ENCODE results near the gene LMOD1. TPM values are rescaled to one million over a fixed set of nuclear protein-coding genes. Genes with fewer than 3 reads are reported as not detected.

The LMOD1 gene
- total and polyA plus RNA-seq, 2 donors (not counting 1 experiment from before 2014, with no cell fraction given): not detected

DNA sequence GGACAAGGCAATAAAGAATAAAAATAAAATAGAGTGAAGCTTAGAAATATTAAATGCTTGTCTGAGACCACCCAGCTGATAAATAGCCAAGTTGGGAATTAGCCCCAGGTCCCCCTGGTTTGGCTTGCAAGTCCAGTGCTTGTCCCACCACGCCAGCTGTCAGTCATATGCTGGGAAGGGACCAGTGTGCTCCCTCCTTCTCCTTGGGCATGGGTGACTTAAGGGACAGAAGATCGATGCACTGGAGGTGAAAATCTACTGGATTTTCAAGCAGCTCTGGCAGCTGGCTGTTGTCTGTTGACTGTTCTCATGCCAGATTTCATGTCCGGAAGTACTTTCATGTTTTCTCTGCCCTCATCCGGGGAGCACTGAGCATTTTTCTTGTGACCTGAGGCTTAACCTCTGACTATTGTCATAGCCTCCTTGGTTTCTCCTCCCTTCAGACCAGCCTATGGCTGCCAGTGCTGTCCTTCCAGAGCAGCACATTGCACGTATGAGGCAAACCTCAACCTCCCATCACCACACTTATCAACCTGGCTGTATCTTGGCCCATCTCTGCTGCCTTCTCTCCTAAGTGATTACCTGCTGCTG is 12.4 kb downstream of the LMOD1 start:
- no peak overlapping the region for H3K27ac Mint-ChIP-seq

DNA sequence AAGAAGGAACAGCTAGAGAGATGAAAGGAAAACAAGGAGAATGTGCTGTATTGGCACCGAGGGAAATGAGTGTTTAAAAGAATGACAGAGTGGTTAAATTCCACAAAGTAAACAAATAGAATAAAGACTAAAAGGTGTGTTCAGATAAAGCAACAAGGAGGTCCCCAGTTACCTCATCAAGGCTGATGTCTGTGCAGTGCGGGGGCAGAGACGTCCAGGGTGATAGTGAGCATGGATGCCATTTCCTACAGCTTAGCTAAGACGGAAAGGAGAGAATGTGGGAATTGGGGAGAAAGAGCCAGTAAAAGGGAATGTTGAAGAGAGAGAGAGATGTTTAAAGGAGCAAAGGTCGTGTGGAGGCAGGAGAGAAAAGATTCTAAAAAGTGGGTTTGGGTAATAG is 15.5 kb downstream of the LMOD1 start:
- ATAC-seq (ENCODE audit: low read depth) (no peak), DNase-seq (no peak)
- Mint-ChIP-seq H3K4me3 (no peak overlapping the region), H3K4me1 (no peaks in the 10 kb centered on the region), H3K27me3 (peaks cover 25% of the 10 kb centered on the region), H3K9me3 (ENCODE audit: insufficient read depth) (no peaks in the 10 kb centered on the region), H3K27ac (no peak overlapping the region)
- Histone ChIP-seq H3K36me3 (replicated peaks in 1 of 2; ENCODE audit: control extremely low read depth in 1 of 2, control insufficient read depth in 1 of 2, extremely low read depth in 1 of 2, insufficient read depth in 2 of 2, low read length in 1 of 2) (no peaks in the 10 kb centered on the region), H3K4me2 (replicated peaks; ENCODE audit: low read depth, low read length, poor library complexity, severe bottlenecking) (no peak overlapping the region), H3K4me1 (ENCODE audit: control insufficient read depth in 2 of 2, insufficient read depth in 2 of 2, low read length in 2 of 2) (no peaks in the 10 kb centered on the region), H3K9me3 (ENCODE audit: control extremely low read depth in 1 of 3, control insufficient read depth in 2 of 3, insufficient read depth in 1 of 3, low read length in 2 of 3) (no peaks in the 10 kb centered on the region), H3K79me2 (ENCODE audit: control insufficient read depth, insufficient read depth, low read length) (no peaks in the 10 kb centered on the region), H3K27me3 (replicated peaks in 1 of 4; ENCODE audit: control extremely low read depth in 1 of 4, control insufficient read depth in 3 of 4, insufficient read depth in 4 of 4, low read length in 3 of 4) (peaks cover 0 to 8% (median 3%) of the 10 kb centered on the region in 4 experiments), H3K27ac (ENCODE audit: low read length in 2 of 2) (no peak overlapping the region), H2AFZ (ENCODE audit: insufficient read depth, low read depth, low read length, poor library complexity, severe bottlenecking) (no peak overlapping the region), H4K20me1 (ENCODE audit: control insufficient read depth, insufficient read depth, low read length, poor library complexity, severe bottlenecking) (no peaks in the 10 kb centered on the region), H3K9ac (ENCODE audit: low read length) (no peak overlapping the region), H3K4me3 (ENCODE audit: control extremely low read depth in 1 of 5, extremely low read depth in 1 of 5, insufficient read depth in 1 of 5, low read depth in 2 of 5, low read length in 4 of 5) (no peak overlapping the region)
- intact Hi-C loops (cut with micrococcal nuclease): no loop called here
- ChIA-PET CTCF (no interaction called here), POLR2A (no interaction called here)
- TF ChIP-seq, protein P1, sequence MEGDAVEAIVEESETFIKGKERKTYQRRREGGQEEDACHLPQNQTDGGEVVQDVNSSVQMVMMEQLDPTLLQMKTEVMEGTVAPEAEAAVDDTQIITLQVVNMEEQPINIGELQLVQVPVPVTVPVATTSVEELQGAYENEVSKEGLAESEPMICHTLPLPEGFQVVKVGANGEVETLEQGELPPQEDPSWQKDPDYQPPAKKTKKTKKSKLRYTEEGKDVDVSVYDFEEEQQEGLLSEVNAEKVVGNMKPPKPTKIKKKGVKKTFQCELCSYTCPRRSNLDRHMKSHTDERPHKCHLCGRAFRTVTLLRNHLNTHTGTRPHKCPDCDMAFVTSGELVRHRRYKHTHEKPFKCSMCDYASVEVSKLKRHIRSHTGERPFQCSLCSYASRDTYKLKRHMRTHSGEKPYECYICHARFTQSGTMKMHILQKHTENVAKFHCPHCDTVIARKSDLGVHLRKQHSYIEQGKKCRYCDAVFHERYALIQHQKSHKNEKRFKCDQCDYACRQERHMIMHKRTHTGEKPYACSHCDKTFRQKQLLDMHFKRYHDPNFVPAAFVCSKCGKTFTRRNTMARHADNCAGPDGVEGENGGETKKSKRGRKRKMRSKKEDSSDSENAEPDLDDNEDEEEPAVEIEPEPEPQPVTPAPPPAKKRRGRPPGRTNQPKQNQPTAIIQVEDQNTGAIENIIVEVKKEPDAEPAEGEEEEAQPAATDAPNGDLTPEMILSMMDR (IDR thresholded peaks at IDR 0.05): no peak
- TF ChIP-seq EZH2 (IDR thresholded peaks at IDR 0.05; ENCODE audit: borderline replicate concordance, insufficient read depth, low read depth, low read length, poor library complexity, severe bottlenecking): no peak
- 84% methylated on average over 4 of the region's 5 CpGs for WGBS (ENCODE audit: insufficient coverage)

More for the DNA sequence above, 12.4 kb downstream of the LMOD1 start:
- H3K4me3 Mint-ChIP-seq: no peak overlapping the region
- POLR2A ChIA-PET: no interaction called here
- no peak overlapping the region for H3K4me3 ChIP-seq (ENCODE audit: control extremely low read depth in 1 of 5, extremely low read depth in 1 of 5, insufficient read depth in 1 of 5, low read depth in 2 of 5, low read length in 4 of 5)
- WGBS (ENCODE audit: insufficient coverage): 81% methylated on average over 5 of the region's 5 CpGs
- no peaks in the 10 kb centered on the region for H4K20me1 ChIP-seq (ENCODE audit: control insufficient read depth, insufficient read depth, low read length, poor library complexity, severe bottlenecking)
- CTCF ChIA-PET: interaction anchor here (0.7 kb wide), 1 partner anchor 40 kb away, joined by 3 read pairs; no protein-coding TSS in a partner anchor
- no peaks in the 10 kb centered on the region for H3K9me3 ChIP-seq (ENCODE audit: control extremely low read depth in 1 of 3, control insufficient read depth in 2 of 3, insufficient read depth in 1 of 3, low read length in 2 of 3)
- H3K9me3 Mint-ChIP-seq (ENCODE audit: insufficient read depth): no peaks in the 10 kb centered on the region
- no peaks in the 10 kb centered on the region for H3K4me1 Mint-ChIP-seq
- H3K27me3 ChIP-seq (replicated peaks in 1 of 4; ENCODE audit: control extremely low read depth in 1 of 4, control insufficient read depth in 3 of 4, insufficient read depth in 4 of 4, low read length in 3 of 4): peaks cover 0 to 18% (median 5%) of the 10 kb centered on the region in 4 experiments
- H3K36me3 ChIP-seq (replicated peaks in 1 of 2; ENCODE audit: control extremely low read depth in 1 of 2, control insufficient read depth in 1 of 2, extremely low read depth in 1 of 2, insufficient read depth in 2 of 2, low read length in 1 of 2): no peaks in the 10 kb centered on the region
- no peak overlapping the region for H3K4me2 ChIP-seq (replicated peaks; ENCODE audit: low read depth, low read length, poor library complexity, severe bottlenecking)
- no peak overlapping the region for H3K27ac ChIP-seq (ENCODE audit: low read length in 2 of 2)
- peaks cover 25% of the 10 kb centered on the region for H3K27me3 Mint-ChIP-seq
- ATAC-seq (ENCODE audit: low read depth): no peak
- intact Hi-C loops (cut with micrococcal nuclease): no loop called here
- no peak for TF ChIP-seq EZH2 (IDR thresholded peaks at IDR 0.05; ENCODE audit: borderline replicate concordance, insufficient read depth, low read depth, low read length, poor library complexity, severe bottlenecking)
- TF ChIP-seq, protein P1 (IDR thresholded peaks at IDR 0.05): no peak
- DNase-seq: no peak
- no peak overlapping the region for H3K9ac ChIP-seq (ENCODE audit: low read length)
- no peak overlapping the region for H2AFZ ChIP-seq (ENCODE audit: insufficient read depth, low read depth, low read length, poor library complexity, severe bottlenecking)
- no peaks in the 10 kb centered on the region for H3K4me1 ChIP-seq (ENCODE audit: control insufficient read depth in 2 of 2, insufficient read depth in 2 of 2, low read length in 2 of 2)
- H3K79me2 ChIP-seq (ENCODE audit: control insufficient read depth, insufficient read depth, low read length): no peaks in the 10 kb centered on the region

All from B cell (primary cell).